Measurements from ENCODE around the gene ZFP36.

ZFP36 gene

DNA sequence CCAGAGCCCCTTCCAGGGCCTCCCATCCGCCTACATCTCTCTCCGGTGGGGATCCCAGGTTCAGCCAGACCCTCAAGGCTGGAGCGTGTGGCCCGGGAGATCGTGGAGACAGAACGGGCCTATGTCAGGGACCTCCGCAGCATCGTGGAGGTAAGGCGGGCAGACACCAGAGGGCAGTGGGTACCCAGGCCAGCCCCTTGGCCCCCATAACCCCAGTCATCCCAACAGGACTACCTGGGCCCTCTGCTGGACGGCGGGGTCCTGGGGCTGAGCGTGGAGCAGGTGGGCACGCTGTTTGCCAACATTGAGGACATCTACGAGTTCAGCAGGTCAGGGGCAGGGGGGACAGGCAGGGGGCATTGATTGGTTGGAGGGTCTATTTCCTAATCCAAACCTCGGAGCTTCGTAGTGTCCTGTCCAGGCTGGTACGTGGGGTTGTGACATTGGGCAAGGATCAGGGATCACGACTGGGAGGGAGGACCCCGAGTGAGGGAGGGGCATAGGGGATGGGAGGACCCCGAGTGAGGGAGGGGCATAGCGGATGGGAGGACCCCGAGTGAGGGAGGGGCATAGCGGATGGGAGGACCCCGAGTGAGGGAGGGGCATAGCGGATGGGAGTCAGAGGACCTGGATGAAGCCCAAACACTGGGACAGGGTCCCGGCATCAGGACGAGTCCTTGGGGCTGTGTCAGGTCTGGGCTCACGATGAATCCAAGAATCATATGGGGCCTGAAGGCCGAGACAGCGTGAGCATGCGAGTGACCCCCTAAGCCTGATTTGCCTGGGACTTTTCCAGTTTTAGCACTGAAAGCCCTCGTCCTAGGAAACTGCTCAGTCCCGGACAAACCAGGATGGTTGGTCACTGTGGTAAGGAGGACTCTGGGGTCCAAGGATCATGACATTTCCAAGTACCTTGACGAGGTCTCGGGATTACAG is 8.7 kb downstream of the ZFP36 start:
- no peak for DNase-seq (ENCODE audit: low read depth in 3 of 3, low spot score in 1 of 3)

DNA sequence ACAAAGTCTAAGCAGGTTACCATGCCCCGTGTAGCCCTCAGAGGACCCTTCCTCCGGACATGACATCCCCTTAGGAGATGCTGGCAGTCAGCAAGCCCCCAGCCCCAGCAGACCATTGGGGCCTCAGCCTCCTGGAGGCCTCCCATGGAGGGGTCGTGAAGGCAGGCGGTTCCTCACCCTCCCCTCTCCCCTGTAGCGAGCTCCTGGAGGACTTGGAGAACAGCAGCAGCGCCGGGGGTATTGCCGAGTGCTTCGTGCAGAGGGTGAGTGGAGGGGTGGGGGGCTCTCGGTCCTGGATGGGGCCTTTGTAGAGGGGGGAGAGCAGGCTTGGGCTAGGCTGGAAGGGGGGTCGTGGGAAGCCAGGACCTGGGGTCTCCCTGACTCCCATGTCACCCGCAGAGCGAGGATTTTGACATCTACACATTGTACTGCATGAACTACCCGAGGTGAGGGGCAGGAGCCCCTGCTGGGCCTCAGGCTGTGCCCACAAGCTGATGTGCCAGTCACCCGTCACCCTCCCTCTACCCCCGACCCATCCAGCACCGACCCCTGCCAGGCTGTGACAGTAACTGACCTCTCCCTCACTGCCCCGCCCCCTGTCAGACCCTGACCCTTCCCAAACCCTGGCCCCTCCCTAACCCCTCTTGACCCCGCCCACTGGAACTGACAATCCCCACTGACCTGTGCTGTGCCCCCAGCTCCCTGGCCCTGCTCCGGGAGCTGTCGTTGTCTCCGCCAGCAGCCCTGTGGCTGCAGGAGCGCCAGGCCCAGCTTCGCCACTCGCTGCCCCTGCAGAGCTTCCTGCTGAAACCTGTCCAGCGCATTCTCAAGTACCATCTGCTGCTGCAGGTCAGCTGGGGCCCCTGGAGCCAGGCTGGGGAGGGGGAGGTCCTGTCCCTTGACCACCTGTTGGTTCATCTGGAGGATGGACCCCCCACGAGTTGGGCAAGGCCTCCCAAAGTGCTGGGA is 9.8 kb downstream of the ZFP36 start:
- no peak for DNase-seq (ENCODE audit: low read depth in 3 of 3, low spot score in 1 of 3)

DNA sequence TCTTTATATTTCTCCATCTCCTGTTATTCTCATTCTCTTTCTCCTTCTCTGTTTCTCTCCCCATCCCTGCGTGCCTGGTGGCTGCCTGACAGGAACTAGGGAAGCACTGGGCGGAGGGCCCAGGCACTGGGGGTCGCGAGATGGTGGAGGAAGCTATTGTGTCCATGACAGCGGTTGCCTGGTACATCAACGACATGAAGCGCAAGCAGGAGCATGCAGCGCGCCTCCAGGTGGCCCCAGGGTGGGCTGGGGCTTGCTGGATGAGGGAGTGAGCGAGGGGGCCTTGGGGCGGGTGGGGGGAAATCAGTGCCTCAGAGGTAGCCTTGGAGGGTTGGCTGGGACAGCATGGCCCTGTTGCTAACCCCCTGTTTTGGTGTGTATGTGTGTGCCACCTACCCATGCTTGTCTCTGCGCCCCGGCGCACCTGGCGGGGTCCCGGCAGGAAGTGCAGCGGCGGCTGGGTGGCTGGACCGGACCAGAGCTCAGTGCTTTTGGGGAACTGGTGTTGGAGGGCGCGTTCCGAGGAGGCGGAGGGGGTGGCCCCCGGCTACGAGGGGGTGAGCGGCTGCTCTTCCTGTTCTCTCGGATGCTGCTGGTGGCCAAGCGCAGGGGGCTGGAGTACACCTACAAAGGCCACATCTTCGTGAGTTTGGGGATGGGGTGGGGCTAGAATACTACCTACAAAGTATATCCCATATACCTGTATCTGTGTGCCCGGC is 11.0 kb downstream of the ZFP36 start:
- DNase-seq (ENCODE audit: low read depth in 3 of 3, low spot score in 1 of 3): no peak

DNA sequence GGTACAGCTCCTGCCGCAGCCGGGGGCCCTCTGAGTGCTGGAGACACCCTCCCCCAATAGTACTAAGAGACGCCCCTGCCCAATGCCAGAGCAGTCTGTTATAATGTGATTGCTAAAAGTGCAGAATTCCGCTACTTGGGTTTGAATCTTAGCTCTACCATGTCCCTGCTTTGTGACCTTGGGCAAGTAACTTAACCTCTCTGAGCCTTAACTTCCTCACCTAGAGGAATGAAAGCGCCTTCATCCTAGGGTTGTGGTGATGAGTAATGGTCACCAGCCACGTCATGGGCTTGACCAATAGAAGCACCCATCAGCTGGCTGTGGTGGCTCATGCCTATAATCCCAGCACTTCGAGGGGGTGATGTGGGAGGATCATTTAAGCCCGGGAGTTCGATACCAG is 12.4 kb downstream of the ZFP36 start:
- no peak for DNase-seq (ENCODE audit: low read depth in 3 of 3, low spot score in 1 of 3)

DNA sequence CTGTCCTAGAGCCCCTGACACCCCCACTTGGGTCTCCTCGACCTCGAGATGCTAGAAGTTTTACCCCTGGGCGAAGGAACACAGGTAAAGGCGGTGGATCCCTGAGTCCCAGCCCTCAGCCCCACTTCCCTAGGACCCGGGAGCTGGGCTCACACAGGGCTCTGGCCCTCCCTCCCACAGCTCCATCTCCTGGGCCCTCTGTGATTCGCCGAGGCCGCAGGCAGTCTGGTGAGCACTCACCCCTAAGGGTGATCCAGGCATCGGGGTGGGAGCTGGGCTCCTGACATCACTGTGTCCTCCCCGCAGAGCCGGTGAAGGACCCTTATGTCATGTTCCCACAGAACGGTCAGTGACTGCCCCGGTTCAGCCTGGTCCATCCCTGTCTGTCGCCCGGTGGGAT is 14.1 kb downstream of the ZFP36 start:
- DNase-seq (ENCODE audit: low read depth in 3 of 3, low spot score in 1 of 3): no peak

DNA sequence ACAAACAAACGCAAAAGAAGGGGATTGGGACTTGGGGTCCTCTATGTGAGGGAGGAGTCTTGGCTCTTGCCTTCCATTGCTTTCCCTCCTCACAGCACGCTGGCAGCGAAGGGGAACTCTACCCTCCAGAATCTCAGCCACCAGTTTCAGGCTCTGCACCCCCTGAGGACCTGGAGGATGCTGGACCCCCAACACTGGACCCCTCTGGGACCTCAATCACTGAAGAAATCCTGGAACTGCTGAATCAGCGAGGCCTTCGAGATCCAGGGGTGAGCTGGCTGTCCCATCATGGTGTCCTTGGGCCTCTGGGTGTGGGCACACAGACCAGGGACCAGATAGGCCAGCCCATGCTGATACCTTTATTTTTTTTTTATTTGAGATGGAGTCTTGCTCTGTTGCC is 15.4 kb downstream of the ZFP36 start:
- DNase-seq (ENCODE audit: low read depth in 3 of 3, low spot score in 1 of 3): no peak

DNA sequence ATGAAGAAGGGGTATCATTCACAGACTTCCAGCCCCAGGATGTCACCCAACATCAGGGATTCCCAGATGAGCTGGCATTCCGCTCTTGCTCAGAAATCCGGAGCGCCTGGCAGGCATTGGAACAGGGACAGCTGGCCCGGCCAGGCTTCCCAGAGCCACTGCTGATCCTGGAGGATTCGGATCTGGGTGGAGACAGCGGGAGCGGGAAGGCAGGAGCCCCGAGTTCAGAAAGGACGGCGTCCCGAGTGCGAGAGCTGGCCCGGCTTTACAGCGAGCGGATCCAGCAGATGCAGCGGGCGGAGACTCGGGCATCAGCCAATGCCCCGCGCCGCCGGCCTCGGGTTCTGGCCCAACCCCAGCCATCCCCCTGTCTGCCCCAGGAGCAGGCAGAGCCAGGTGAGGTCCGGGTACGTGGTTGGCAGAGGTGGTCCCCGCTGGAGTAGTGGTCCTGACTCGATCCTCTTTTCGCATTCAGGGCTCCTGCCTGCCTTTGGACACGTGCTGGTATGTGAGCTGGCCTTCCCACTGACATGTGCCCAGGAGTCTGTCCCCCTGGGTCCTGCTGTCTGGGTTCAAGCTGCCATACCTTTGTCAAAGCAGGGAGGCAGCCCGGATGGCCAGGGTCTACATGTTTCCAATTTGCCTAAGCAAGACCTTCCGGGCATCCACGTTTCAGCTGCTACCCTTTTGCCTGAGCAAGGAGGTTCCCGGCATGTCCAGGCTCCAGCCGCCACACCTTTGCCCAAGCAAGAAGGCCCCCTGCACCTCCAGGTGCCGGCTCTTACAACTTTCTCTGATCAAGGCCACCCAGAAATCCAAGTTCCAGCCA is 16.8 kb downstream of the ZFP36 start:
- no peak for DNase-seq (ENCODE audit: low read depth in 3 of 3, low spot score in 1 of 3)

DNA sequence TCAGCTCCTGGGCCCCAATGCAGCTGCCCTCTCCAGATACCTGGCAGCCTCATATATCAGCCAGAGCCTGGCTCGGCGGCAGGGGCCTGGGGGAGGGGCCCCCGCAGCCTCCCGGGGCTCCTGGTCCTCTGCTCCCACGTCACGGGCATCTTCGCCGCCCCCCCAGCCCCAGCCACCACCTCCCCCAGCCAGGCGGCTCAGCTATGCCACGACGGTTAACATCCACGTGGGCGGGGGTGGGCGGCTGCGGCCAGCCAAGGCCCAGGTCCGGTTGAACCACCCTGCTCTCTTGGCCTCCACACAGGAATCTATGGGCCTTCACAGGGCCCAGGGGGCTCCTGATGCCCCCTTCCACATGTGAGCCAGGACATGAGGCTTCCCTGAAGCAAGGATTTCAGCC is 18.3 kb downstream of the ZFP36 start:
- no peak for DNase-seq (ENCODE audit: low read depth in 3 of 3, low spot score in 1 of 3)

DNA sequence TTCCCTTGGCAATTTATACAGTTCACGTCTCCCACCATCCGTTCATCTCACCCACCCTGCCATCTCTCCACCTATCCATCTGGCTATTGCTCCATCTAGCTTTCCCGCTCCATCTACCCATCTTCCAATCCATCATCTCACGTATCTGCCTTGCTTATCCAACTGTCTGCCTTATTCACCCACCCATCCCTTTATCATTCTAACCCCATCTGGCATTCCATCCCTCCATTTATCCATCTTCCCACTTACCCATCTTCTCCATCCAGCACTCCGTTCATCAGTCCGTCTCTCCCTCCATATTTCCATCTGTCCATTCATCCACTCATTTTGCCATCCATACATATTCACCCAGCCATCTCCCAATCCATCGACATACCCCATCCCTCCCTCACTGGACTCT is 19.1 kb downstream of the ZFP36 start:
- DNase-seq (ENCODE audit: low read depth in 3 of 3, low spot score in 1 of 3): no peak

DNA sequence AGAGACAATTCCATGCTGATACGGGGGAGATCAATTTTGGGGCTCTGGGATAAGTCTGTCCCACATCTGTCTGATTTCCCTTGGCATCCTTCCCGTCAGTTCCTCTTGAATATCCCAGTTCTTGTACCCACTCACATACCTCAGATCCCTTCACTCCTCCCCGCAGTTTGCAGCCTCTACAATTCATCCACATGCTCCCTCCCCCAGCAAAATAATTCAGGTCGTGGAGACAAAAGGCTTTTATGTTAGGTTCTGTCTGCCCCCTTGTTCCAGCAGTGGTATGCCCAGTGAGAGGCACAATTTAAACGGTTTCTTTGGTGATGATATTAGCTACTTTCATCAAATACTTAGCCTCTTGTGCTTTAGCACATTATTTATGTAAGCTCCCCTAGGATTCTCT is 19.5 kb downstream of the ZFP36 start:
- DNase-seq (ENCODE audit: low read depth in 3 of 3, low spot score in 1 of 3): no peak

DNA sequence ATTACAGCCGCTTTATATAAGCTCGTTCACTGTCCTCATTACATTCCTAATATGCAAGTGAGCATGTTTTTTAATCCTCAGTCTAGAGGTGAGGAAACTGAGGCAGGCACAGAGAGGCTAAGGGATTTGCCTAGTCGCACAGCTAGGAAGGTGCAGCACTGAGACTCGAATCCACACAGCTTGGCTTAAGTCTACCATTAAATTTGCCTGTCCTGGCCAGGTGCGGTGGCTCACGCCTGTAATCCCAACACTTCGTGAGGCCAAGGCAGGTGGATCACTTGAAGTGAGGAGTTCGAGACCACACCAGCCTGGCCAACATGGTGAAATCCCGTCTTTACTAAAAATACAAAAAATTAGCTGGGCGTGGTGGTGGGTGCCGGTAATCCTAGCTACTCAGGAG is 21.1 kb downstream of the ZFP36 start:
- DNase-seq (ENCODE audit: low read depth in 3 of 3, low spot score in 1 of 3): no peak

DNA sequence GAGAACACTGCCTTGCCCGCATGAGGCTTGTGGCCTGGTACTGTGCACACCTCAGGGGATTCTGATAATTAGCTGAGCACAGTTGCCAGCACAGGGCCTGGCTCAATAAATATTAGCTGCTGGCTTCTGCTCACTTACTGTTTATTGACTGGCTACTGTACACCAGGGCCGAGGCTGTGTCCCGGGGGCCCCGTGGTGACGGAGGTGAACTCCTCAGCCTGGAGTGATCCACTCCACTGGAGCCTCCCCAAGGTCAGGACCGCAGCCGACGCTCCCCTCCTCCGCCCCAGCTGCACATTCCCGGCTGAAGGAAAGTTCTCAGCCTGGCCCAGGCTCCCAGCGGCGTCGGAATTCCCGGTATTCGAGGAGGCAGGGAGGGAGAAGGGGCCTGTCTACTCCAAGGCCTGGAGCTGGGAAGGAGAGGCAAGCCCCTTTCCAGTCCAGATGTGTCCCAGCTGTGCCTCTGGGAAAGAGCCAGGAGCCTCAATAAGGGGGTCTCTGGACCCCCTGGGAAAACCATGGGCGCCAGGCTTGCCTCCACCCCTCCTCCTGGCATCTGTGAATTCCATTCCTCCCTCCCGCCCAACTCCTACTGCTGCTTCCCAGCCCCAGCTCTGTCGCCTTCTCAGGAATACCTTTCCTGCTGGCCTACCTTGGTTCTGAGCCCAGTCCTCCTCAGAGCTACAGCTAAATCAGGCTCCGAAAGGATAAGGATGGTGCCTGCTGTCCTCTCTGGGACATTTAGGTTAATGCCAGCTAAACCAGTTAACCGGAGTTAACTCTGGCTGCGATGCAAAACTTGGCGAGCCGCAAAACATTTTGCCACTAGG is 21.9 kb downstream of the ZFP36 start:
- DNase-seq (ENCODE audit: low read depth in 3 of 3, low spot score in 1 of 3): no peak

DNA sequence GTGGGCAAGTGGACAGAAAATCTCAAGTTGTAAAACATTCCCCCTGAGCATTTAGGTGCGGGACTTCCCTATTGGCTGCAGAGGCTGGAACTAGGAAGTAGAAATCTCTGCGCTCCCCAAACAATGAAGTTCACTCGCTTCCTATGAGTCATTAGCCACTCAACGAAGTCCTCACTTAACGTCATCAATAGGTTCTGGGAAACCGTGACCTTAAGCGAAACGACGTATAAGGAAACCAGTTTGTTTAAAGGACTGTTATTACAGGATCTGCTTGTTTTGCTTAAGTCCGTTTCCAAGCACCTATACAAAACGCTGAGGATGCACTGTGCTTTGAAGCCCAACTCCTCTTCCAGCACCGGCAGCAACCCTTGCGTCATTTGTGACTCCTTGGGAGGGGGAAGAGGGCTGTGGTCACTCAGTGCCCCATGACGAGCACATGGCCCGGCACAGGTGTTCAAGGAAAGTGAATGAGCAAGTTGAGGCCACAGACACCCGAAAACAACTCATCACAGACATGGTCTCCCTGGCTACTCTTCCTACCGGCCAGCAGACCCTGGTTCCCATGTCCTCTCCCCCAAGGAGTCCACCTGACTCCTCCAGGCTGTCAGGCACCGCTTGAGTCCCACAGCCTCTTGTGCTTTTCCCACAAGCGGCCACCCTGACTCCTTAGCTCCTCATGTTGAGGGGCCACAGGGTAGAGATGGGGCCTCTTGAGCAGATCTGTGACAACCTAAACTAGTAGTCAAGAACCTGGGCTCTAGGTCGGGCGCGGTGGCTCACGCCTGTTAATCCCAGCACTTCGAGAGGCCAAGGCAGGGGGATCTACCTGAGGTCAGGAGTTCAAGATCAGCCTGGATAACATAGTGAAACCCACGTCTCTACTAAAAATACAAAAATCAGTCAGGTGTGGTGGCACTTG is 24.3 kb downstream of the ZFP36 start:
- no peak for DNase-seq (ENCODE audit: low read depth in 3 of 3, low spot score in 1 of 3)

DNA sequence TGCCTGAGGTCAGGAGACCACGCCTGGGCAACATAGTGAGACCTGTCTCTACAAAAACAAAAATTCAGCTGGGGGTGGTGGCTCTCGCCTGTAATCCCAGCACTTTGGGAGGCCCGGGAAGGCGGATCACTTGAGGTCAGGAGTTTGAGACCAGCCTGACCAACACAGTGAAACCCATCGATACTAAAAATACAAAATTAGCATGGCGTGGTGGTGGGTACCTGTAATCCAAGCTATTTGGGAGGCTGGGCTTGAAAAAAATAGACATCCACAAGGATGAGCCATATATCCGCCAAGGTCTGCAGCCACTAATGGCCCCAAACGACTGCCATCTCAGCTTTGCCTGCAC is 26.0 kb downstream of the ZFP36 start:
- DNase-seq (ENCODE audit: low read depth in 3 of 3, low spot score in 1 of 3): no peak

DNA sequence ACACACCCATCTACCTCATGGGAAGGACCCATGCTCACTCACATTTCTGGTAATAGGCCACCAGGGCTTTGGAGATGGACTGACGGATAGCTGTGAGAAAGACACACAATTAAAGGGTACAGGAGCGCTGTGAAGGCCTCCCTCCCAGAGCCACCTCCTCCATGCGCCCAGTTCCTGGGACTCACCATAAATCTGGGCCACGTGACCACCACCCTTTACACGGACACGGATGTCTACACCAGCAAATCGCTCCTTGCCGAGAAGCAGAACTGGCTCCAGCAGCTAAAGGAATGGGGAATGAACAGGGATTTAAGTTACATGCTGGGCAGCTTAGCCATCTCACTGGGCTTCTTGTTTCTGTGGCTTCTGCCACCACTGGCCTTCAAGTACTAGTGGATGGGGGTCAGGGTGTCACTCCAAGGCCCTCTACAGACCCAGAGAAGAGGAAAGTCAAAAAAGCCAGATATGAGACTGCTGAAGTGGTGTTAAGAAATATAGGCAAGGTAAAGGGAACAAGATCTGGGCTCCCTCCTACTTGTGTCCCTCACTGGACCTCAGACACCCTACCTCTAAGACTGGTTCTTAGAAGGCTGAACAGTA is 26.9 kb downstream of the ZFP36 start:
- no peak for DNase-seq (ENCODE audit: low read depth in 3 of 3, low spot score in 1 of 3)

DNA sequence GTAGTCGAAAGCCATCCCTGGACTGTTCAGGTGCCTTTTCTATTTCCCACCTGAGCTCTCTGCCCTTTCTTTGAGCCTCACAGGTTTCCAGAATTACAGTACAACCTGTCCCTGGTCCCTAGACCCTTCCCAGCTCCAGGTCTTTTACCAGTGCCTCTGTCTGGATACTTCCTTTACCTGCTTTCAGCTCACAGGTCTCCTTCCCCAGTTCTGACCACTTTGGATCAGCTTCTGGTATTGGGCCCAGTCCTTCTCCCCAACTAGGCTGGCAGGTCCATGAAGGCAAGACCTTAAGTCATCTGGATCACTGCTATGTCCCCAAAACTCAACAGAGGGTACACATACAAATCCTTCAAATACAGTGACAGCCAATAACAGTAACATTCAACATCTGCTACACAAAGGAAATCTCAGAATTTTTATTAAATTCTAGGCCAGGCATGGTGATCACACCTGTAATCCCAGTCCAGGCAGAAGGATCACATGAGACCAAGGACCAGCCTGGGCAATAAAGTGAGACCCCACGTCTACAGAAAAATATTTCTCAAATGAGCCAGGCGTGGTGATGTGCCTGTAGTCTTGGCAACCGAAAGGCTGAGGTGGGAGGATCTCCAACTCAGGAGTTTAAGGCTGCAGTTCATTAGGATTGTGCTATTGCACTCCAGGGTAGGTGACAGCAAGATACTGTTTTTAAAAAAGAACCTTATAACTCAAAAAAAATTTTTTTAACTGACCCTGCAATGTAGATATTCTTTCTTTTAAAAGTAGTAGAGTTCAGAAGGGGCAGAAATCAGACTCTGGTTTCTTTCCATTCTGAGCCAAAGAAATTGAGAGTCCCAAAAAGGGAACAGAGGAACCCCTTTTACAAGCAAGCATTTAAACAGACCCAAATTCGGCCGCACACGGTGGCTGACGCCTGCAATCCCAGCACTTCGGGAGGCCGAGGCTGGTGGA is 27.8 kb downstream of the ZFP36 start:
- DNase-seq (ENCODE audit: low read depth in 3 of 3, low spot score in 1 of 3): no peak
